Colonic mucosa (tissue), 4 donors: ENCODE results near the gene PDK3. TPM values are rescaled to one million over a fixed set of nuclear protein-coding genes. Genes with fewer than 3 reads are reported as not detected.

Experiments used
- DNase-seq: peaks from one replicate; pipeline ENCODE4 v3.0.0-alpha.2; 2020
- H3K27ac ChIP-seq: fragments of 200-600 bp; one replicate; pipeline ENCODE4 v1.8.0; 2021
- H3K27me3 ChIP-seq: fragments of 200-600 bp; one replicate; pipeline ENCODE4 v1.8.0; 2021
- H3K36me3 ChIP-seq: fragments of 200-600 bp; one replicate; pipeline ENCODE4 v1.8.0; 2021
- H3K4me1 ChIP-seq: fragments of 200-600 bp; one replicate; pipeline ENCODE4 v1.8.0; 2021; ENCODE audit warnings: mild to moderate bottlenecking
- H3K4me3 ChIP-seq: fragments of 200-600 bp; one replicate; pipeline ENCODE4 v1.8.0; 2021
- H3K9ac ChIP-seq, 2 donors: one replicate each; pipeline ENCODE4 v1.7.0; 2013; ENCODE audit warnings: control low read depth in 2 of 2, low read depth in 2 of 2, low read length in 2 of 2
- H3K9me3 ChIP-seq: fragments of 200-600 bp; one replicate; pipeline ENCODE4 v1.8.0; 2021
- CTCF ChIP-seq: fragments of 200-600 bp; IDR thresholded peaks from one replicate; pipeline ENCODE4 v1.8.0; 2022; ENCODE audit warnings: antibody characterized with exemption, mild to moderate bottlenecking
- intact Hi-C: fragments of 100-400 bp; cut with DNase I; formaldehyde crosslinking; loops from one replicate; pipeline ENCODE4 v1.14.1; 2022
- total RNA-seq, 2 donors: library from RNA; stranded (reverse); fragmentation: NEBNext Ultra II Directional in 1 of 2; extraction: Animal tissue kit (Norgen Biotek cat#: 25700) in 1 of 2; gene quantifications; one replicate each; pipeline ENCODE4 v1.2.1, GENCODE V29; 2021
- donor health status: healthy.
- donor health status: DM: no; HTN: no; CAD: no.
- donor health status: DM: no; HTN: no; CAD: no.

PDK3 gene
- total RNA-seq, 2 donors from 2014 or later = 18.5 to 37.7 TPM

DNA sequence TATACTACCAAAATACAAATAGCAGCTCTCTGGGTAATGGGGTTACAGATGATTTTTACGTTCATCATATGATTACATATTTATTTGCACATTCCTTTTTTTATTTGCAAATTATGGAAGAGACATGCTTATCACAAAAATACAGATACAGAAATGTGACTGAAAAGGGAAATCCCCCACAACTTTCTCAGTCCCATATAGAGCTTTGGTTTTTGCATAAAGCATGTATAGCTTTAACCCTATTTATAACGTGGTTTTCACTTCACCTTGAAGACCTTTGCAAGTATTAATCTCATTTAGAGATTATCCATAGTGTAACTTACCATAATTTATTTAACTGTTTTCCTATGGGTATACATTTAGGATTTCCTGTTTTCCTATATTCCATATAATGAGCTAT is 55.4 kb downstream of the PDK3 start:
- no peak overlapping the region for H3K27ac ChIP-seq
- intact Hi-C loops = no loop called here
- H3K4me1 ChIP-seq = no peaks in the 10 kb centered on the region
- no peaks in the 10 kb centered on the region for H3K36me3 ChIP-seq
- no peak for TF ChIP-seq CTCF
- H3K4me3 ChIP-seq = no peak overlapping the region
- DNase-seq = no peak
- no peak overlapping the region for H3K9ac ChIP-seq
- H3K9me3 ChIP-seq = no peaks in the 10 kb centered on the region
- H3K27me3 ChIP-seq = no peaks in the 10 kb centered on the region

- H3K27me3 ChIP-seq = no peaks in the 10 kb centered on the region
- no peak overlapping the region for H3K4me3 ChIP-seq
- no peaks in the 10 kb centered on the region for H3K9me3 ChIP-seq
- intact Hi-C loops = no loop called here
- no peak overlapping the region for H3K9ac ChIP-seq
- H3K4me1 ChIP-seq = no peaks in the 10 kb centered on the region
- H3K27ac ChIP-seq = no peak overlapping the region
- no peaks in the 10 kb centered on the region for H3K36me3 ChIP-seq
- TF ChIP-seq CTCF = no peak
- no peak for DNase-seq
Observed at GRCh38 chrX:24525455-24525854, 60.4 kb downstream of the PDK3 start.

GRCh38 chrX:24526616-24527015 is 61.5 kb downstream of the PDK3 start:
- intact Hi-C loops = no loop called here
- no peaks in the 10 kb centered on the region for H3K9me3 ChIP-seq
- no peak overlapping the region for H3K4me3 ChIP-seq
- H3K27ac ChIP-seq = no peak overlapping the region
- no peaks in the 10 kb centered on the region for H3K36me3 ChIP-seq
- H3K27me3 ChIP-seq = no peaks in the 10 kb centered on the region
- no peaks in the 10 kb centered on the region for H3K4me1 ChIP-seq
- no peak for TF ChIP-seq CTCF
- H3K9ac ChIP-seq = no peak overlapping the region
- DNase-seq = no peak

- intact Hi-C loops = no loop called here
- Histone ChIP-seq H3K9ac (no peak overlapping the region), H3K36me3 (no peaks in the 10 kb centered on the region), H3K27ac (no peak overlapping the region), H3K9me3 (no peaks in the 10 kb centered on the region), H3K4me1 (no peaks in the 10 kb centered on the region), H3K4me3 (no peak overlapping the region), H3K27me3 (no peaks in the 10 kb centered on the region)
- no peak for TF ChIP-seq CTCF
- DNase-seq = no peak
Observed at GRCh38 chrX:24528605-24529004, 63.5 kb downstream of the PDK3 start.

GRCh38 chrX:24536551-24536950 is 71.5 kb downstream of the PDK3 start:
- DNase-seq = no peak
- no peak for TF ChIP-seq CTCF
- H3K4me1 ChIP-seq = no peaks in the 10 kb centered on the region
- no peak overlapping the region for H3K27ac ChIP-seq
- peaks cover 4% of the 10 kb centered on the region for H3K36me3 ChIP-seq
- H3K4me3 ChIP-seq = no peak overlapping the region
- no peaks in the 10 kb centered on the region for H3K9me3 ChIP-seq
- no peak overlapping the region for H3K9ac ChIP-seq
- H3K27me3 ChIP-seq = no peaks in the 10 kb centered on the region
- intact Hi-C loops = no loop called here

DNA sequence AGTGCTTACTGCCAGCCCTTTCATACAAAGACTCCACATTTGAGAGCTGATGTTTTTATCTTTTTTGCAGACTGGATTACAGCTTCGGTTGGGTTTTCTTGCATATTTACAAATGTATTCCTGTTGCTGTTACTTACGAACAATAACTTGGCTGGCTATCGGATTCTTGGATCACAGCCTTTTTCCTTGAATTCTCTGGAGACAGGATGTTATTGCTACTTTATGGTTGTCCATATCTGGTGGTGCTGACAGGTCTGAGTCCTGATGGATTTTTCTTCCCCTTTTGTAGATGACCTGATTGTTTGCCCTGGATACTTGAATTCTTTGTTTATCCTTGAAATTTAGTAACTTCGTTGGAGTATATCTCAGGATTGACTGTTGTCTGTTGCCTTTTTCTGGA is 77.7 kb downstream of the PDK3 start:
- no peak for DNase-seq
- no peak overlapping the region for H3K27ac ChIP-seq
- H3K27me3 ChIP-seq = no peaks in the 10 kb centered on the region
- no peak for TF ChIP-seq CTCF
- no peaks in the 10 kb centered on the region for H3K4me1 ChIP-seq
- H3K9me3 ChIP-seq = no peaks in the 10 kb centered on the region
- H3K36me3 ChIP-seq = no peaks in the 10 kb centered on the region
- H3K4me3 ChIP-seq = no peak overlapping the region
- H3K9ac ChIP-seq = no peak overlapping the region
- intact Hi-C loops = no loop called here
